ENCODE results near the gene APOBEC3B. TPM values are rescaled to one million over a fixed set of nuclear protein-coding genes. Genes with fewer than 3 reads are reported as not detected.

The APOBEC3B gene
- total RNA-seq, 2 experiments from 2014 or later: 1.7 to 31.9 TPM

- Histone ChIP-seq H2AFZ (ENCODE audit: low read length) (no peak overlapping the region), H4K20me1 (ENCODE audit: insufficient read depth, low read length) (no peaks in the 10 kb centered on the region), H3K4me2 (ENCODE audit: low read length) (peak overlapping the region; percentile 73), H3K36me3 (ENCODE audit: insufficient read depth, low read length) (no peaks in the 10 kb centered on the region), H3K4me1 (ENCODE audit: insufficient read depth, low read length, poor library complexity, severe bottlenecking) (peaks cover 29% of the 10 kb centered on the region), H3K4me3 (ENCODE audit: low read depth, low read length, poor library complexity, severe bottlenecking) (peak overlapping the region; percentile 64), H3K9me3 (ENCODE audit: low read length) (no peaks in the 10 kb centered on the region), H3K79me2 (ENCODE audit: insufficient read depth, low read depth, low read length) (no peaks in the 10 kb centered on the region), H3K27ac (ENCODE audit: low read depth, low read length, poor library complexity, severe bottlenecking) (no peak overlapping the region), H3K9me2 (ENCODE audit: insufficient read depth, low read length) (no peaks in the 10 kb centered on the region)
- TF ChIP-seq CTCF (conservative IDR thresholded peaks at IDR 0.05; ENCODE audit: low read length) (no peak), EZH2phosphoT487 (IDR thresholded peaks at IDR 0.05; ENCODE audit: borderline replicate concordance, low read depth, low read length) (no peak)
- no peak for DNase-seq (ENCODE audit: low spot score)
- intact Hi-C loops (cut with micrococcal nuclease; ENCODE audit: unreplicated experiment): no loop called here
- TSS peak; percentile 68 for BruUV-seq (replicated peaks)
- POLR2A ChIA-PET: no interaction called here
- CTCF ChIA-PET (ENCODE audit: unreplicated experiment): no interaction called here
Observed at GRCh38 chr22:39041908-39042307, 59.8 kb downstream of the APOBEC3B start.

Other genes with a start within 250 kb of the APOBEC3B start
- gene SUN2, start 226.3 kb upstream of the APOBEC3B start, total RNA-seq (2014; rRNA removed; shearing (Covaris generic)): 59.1 and 67.6 TPM in 2 replicates
- gene SUN2, start 226.3 kb upstream of the APOBEC3B start, total RNA-seq (2022): 80.2 and 95.7 TPM in 2 replicates
- gene DNAL4, start 188.2 kb upstream of the APOBEC3B start, total RNA-seq (2014; rRNA removed; shearing (Covaris generic)): 6.8 and 7.1 TPM in 2 replicates
- gene DNAL4, start 188.2 kb upstream of the APOBEC3B start, total RNA-seq (2022): 6.4 and 6.6 TPM in 2 replicates
- not detected in 2 replicates for gene NPTXR, start 138.3 kb upstream of the APOBEC3B start, total RNA-seq (2014; rRNA removed; shearing (Covaris generic))
- 0.08 and 0.11 TPM in 2 replicates for gene NPTXR, start 138.3 kb upstream of the APOBEC3B start, total RNA-seq (2022)
- gene CBX6, start 110.1 kb upstream of the APOBEC3B start, total RNA-seq (2014; rRNA removed; shearing (Covaris generic)): 41.9 and 45.2 TPM in 2 replicates
- gene CBX6, start 110.1 kb upstream of the APOBEC3B start, total RNA-seq (2022): 62.2 and 67.2 TPM in 2 replicates
- not detected in 2 replicates for gene APOBEC3A, start 24.7 kb upstream of the APOBEC3B start, total RNA-seq (2014; rRNA removed; shearing (Covaris generic))
- not detected in 2 replicates for gene APOBEC3A, start 24.7 kb upstream of the APOBEC3B start, total RNA-seq (2022)
- 4.1 and 4.3 TPM in 2 replicates for gene APOBEC3C, start 31.9 kb downstream of the APOBEC3B start, total RNA-seq (2014; rRNA removed; shearing (Covaris generic))
- gene APOBEC3C, start 31.9 kb downstream of the APOBEC3B start, total RNA-seq (2022): 74.0 and 82.6 TPM in 2 replicates
- gene APOBEC3D, start 38.8 kb downstream of the APOBEC3B start, total RNA-seq (2014; rRNA removed; shearing (Covaris generic)): 11.6 and 13.1 TPM in 2 replicates
- gene APOBEC3D, start 38.8 kb downstream of the APOBEC3B start, total RNA-seq (2022): 22.9 and 26.3 TPM in 2 replicates
- gene APOBEC3F, start 58.5 kb downstream of the APOBEC3B start, total RNA-seq (2014; rRNA removed; shearing (Covaris generic)): 3.7 and 3.9 TPM in 2 replicates
- gene APOBEC3F, start 58.5 kb downstream of the APOBEC3B start, total RNA-seq (2022): 19.2 and 20.7 TPM in 2 replicates
- gene APOBEC3G, start 94.9 kb downstream of the APOBEC3B start, total RNA-seq (2014; rRNA removed; shearing (Covaris generic)): 49.8 and 60.2 TPM in 2 replicates
- gene APOBEC3G, start 94.9 kb downstream of the APOBEC3B start, total RNA-seq (2022): 34.4 and 36.7 TPM in 2 replicates
- gene APOBEC3H, start 114.9 kb downstream of the APOBEC3B start, total RNA-seq (2014; rRNA removed; shearing (Covaris generic)): 0.15 and 1.2 TPM in 2 replicates
- gene APOBEC3H, start 114.9 kb downstream of the APOBEC3B start, total RNA-seq (2022): 0.99 and 1.5 TPM in 2 replicates
- 7.3 and 11.9 TPM in 2 replicates for gene CBX7, start 170.3 kb downstream of the APOBEC3B start, total RNA-seq (2014; rRNA removed; shearing (Covaris generic))
- gene CBX7, start 170.3 kb downstream of the APOBEC3B start, total RNA-seq (2022): 19.6 and 31.5 TPM in 2 replicates

Data from OCI-LY7 (cell line).